Glutamatergic neuron (in vitro differentiated cells): Measurements from ENCODE around the gene OSBP2. TPM values are rescaled to one million over a fixed set of nuclear protein-coding genes. Genes with fewer than 3 reads are reported as not detected.

Source experiments
- DNase-seq: peaks from one replicate; pipeline ENCODE4 v3.0.0; 2022
- H3K27ac Mint-ChIP-seq: one replicate; pipeline ENCODE4 v1.8.0; 2020; ENCODE audit warnings: mild to moderate bottlenecking, mixed read lengths, inconsistent platforms; ENCODE audit not compliant: unreplicated experiment
- H3K27me3 Mint-ChIP-seq: one replicate; pipeline ENCODE4 v1.8.0; 2020; ENCODE audit warnings: mild to moderate bottlenecking, moderate library complexity, mixed read lengths, inconsistent platforms; ENCODE audit not compliant: unreplicated experiment
- H3K36me3 Mint-ChIP-seq: one replicate; pipeline ENCODE4 v1.8.0; 2020; ENCODE audit warnings: mild to moderate bottlenecking, mixed read lengths, inconsistent platforms; ENCODE audit not compliant: unreplicated experiment
- H3K4me1 Mint-ChIP-seq: one replicate; pipeline ENCODE4 v1.8.0; 2020; ENCODE audit warnings: mild to moderate bottlenecking, low read depth, mixed read lengths, inconsistent platforms; ENCODE audit not compliant: unreplicated experiment
- H3K4me3 Mint-ChIP-seq: one replicate; pipeline ENCODE4 v1.8.0; 2020; ENCODE audit warnings: mild to moderate bottlenecking, mixed read lengths, inconsistent platforms; ENCODE audit not compliant: unreplicated experiment
- H3K9me3 Mint-ChIP-seq: one replicate; pipeline ENCODE4 v1.8.0; 2020; ENCODE audit warnings: mild to moderate bottlenecking, moderate library complexity, mixed read lengths, inconsistent platforms; ENCODE audit not compliant: unreplicated experiment
- CTCF ChIP-seq: fragments of 200-600 bp; sonication (generic); IDR thresholded peaks from one replicate; pipeline ENCODE4 v1.5.0; 2021; ENCODE audit not compliant: partially characterized antibody, unreplicated experiment
- total RNA-seq: library from RNA; stranded (reverse); fragmentation: NEBNext Ultra II Directional; extraction: Animal tissue kit (Norgen Biotek cat#: 25700); gene quantifications from one replicate; pipeline ENCODE4 v1.2.1, GENCODE V29; 2021; ENCODE audit not compliant: unreplicated experiment

Gene OSBP2
- total RNA-seq, 1 donor from 2014 or later = 18.3 TPM

DNA sequence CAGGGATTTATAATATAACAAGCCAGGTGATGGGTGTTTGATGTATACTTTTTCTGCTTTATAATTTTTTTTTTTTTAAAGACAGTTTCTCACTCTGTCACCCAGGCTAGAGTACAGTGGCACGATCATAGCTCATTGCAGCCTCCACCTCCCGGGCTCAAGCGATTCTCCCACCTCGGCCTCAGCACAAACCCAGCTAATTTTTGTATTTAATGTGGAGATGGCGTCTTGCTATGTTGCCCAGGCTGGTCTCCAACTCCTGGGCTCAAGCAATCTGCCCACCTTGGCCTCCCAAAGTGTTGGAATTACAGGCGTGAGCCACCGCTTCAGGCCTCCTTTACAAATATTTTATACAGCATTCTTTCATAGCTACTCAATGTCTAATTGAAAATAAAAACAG, 225.3 kb downstream of the OSBP2 start:
- peaks cover 3% of the 10 kb centered on the region for H3K9me3 Mint-ChIP-seq

GRCh38 chr22:30920407-30920806, 225.7 kb downstream of the OSBP2 start:
- Mint-ChIP-seq H3K9me3 (peaks cover 2% of the 10 kb centered on the region), H3K27me3 (no peaks in the 10 kb centered on the region), H3K36me3 (peaks cover 5% of the 10 kb centered on the region), H3K4me3 (no peak overlapping the region), H3K27ac (no peak overlapping the region), H3K4me1 (peaks cover 3% of the 10 kb centered on the region)
- DNase-seq = peak; percentile 90
- peak; percentile 95 for TF ChIP-seq CTCF

More for the DNA sequence above, 225.3 kb downstream of the OSBP2 start:
- DNase-seq = no peak
- peaks cover 5% of the 10 kb centered on the region for H3K36me3 Mint-ChIP-seq
- H3K27me3 Mint-ChIP-seq = no peaks in the 10 kb centered on the region
- H3K4me3 Mint-ChIP-seq = no peak overlapping the region
- H3K27ac Mint-ChIP-seq = no peak overlapping the region
- TF ChIP-seq CTCF = no peak
- peaks cover 3% of the 10 kb centered on the region for H3K4me1 Mint-ChIP-seq

GRCh38 chr22:30921108-30921507, 226.4 kb downstream of the OSBP2 start:
- Mint-ChIP-seq H3K27ac (no peak overlapping the region), H3K4me1 (peaks cover 3% of the 10 kb centered on the region), H3K9me3 (peaks cover 2% of the 10 kb centered on the region), H3K4me3 (no peak overlapping the region), H3K27me3 (no peaks in the 10 kb centered on the region), H3K36me3 (peaks cover 5% of the 10 kb centered on the region)
- no peak for DNase-seq
- TF ChIP-seq CTCF = no peak

DNA sequence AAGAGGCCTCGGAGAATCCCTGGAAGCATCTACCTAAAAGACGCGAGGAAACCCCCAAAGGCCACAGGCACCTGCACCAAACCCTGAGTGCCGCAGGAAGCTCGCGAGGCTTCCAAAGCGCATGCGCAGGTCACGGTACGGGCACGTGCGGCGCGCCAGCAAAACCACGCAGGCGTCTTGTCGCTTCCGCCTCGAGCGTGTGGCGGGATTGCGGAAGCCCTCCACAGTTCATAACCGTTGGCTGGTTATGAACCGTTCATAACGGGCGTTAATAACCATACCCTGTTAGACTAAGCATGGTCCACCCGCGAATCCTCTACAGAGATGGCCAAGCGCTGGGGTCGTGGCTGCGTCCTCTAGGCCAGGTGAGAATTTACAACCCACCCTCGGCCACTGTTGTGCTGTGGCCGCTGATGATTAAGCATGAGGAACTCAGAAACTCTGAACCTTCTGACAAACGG, 227.5 kb downstream of the OSBP2 start:
- Mint-ChIP-seq H3K9me3 (peaks cover 2% of the 10 kb centered on the region), H3K36me3 (no peaks in the 10 kb centered on the region), H3K4me3 (no peak overlapping the region), H3K4me1 (peaks cover 3% of the 10 kb centered on the region), H3K27me3 (peaks cover 3% of the 10 kb centered on the region), H3K27ac (no peak overlapping the region)
- no peak for TF ChIP-seq CTCF
- no peak for DNase-seq

DNA sequence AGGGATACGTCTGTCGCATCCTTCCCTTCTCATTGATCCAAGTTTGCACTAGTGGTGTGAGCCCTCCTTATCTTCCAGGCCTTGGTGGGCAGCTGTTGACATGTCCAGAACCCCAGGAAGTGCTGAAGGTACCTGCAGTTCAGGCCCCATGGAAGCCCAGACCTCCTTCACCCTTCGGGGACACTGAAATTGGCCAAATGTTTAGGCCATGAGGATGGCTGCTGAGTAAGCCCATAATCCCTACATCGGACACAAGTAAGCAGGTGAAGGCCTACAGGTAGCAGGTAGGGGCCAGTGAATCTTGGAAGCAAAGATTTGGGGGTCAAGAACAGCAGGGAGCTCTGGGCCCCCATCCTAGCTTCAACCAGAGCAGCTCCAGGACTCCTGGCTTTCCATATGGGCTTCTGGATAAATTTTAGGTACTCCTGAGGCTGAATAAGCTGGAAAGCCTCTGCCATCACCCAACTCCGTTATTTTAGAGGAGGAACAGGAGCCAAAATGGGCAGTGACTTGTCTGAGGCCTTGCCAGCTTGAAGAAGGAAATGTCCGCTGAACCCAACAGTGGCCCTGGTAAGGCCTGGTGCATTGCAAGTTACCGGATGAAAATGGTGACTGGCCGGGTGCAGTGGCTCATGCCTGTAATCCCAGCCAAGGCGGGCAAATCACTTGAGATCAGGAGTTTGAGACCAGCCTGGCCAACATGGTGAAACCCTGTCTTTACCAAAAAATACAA, 228.7 kb downstream of the OSBP2 start:
- no peak for DNase-seq
- Mint-ChIP-seq H3K27me3 (peaks cover 3% of the 10 kb centered on the region), H3K9me3 (peaks cover 2% of the 10 kb centered on the region), H3K4me1 (peaks cover 3% of the 10 kb centered on the region), H3K36me3 (no peaks in the 10 kb centered on the region), H3K27ac (no peak overlapping the region), H3K4me3 (no peak overlapping the region)
- no peak for TF ChIP-seq CTCF
